ENCODE data around the gene CATSPERZ. TPM values are rescaled to one million over a fixed set of nuclear protein-coding genes. Genes with fewer than 3 reads are reported as not detected.

CATSPERZ gene
- total and polyA plus RNA-seq, 9 of the 15 experiments (the other 6 are each of a cell fraction or from before 2014, with no cell fraction given): 0.86 to 8.5 (median 3.5) TPM

GRCh38 chr11:64269540-64270220 is 30.5 kb upstream of the CATSPERZ start (continued):
- TF ChIP-seq ZNF277 (CRISPR knock-in tag; IDR thresholded peaks at IDR 0.05; ENCODE audit: borderline replicate concordance) (0 out of 2 replicates have a peak, but pooled peaks have one; percentile 44), HSF4 (CRISPR knock-in tag; IDR thresholded peaks at IDR 0.05; ENCODE audit: borderline replicate concordance) (no peak), DACH1 (IDR thresholded peaks at IDR 0.05; ENCODE audit: partially characterized antibody) (no peak), E2F4 (CRISPR knock-in tag; IDR thresholded peaks at IDR 0.05; ENCODE audit: low read depth) (no peak), ZNF165 (CRISPR knock-in tag; IDR thresholded peaks at IDR 0.05; ENCODE audit: borderline replicate concordance) (no peak), CAMTA2 (CRISPR knock-in tag; conservative IDR thresholded peaks at IDR 0.05) (peak; percentile 86; the same call in 1 of the 2 replicates), TCF7 (IDR thresholded peaks at IDR 0.05; ENCODE audit: borderline replicate concordance) (peak; percentile 47; the same call in 1 of the 2 replicates), RAD21 (CRISPR knock-in tag; conservative IDR thresholded peaks at IDR 0.05 in 1 of 2, IDR thresholded peaks at IDR 0.05 in 1 of 2) (peak; percentile 19 to 21; a peak in 2 of 4 replicates), SOX6 (IDR thresholded peaks at IDR 0.05) (0 out of 2 replicates have a peak, but pooled peaks have one; percentile 4), BHLHE40 (IDR thresholded peaks at IDR 0.05; ENCODE audit: low read length) (no peak), KAT2B (IDR thresholded peaks at IDR 0.05; ENCODE audit: low read depth, low read length) (peak; percentile 26), CREBBP (IDR thresholded peaks at IDR 0.05; ENCODE audit: low read depth, low read length) (no peak), UBTF (IDR thresholded peaks at IDR 0.05; ENCODE audit: borderline replicate concordance in 1 of 2, low read depth in 2 of 2, low read length in 2 of 2) (peak in 1 of 2 experiments; percentile 51; a peak in 1 of 4 replicates), ZNF324 (CRISPR knock-in tag; IDR thresholded peaks at IDR 0.05) (no peak; the same call in 1 of the 2 replicates), NFRKB (IDR thresholded peaks at IDR 0.05; ENCODE audit: low read depth) (no peak; the same call in 1 of the 2 replicates), SRSF1 (IDR thresholded peaks at IDR 0.05; ENCODE audit: low read depth, low read length) (peak; percentile 76; the same call in 1 of the 2 replicates), POLR2B (IDR thresholded peaks at IDR 0.05; ENCODE audit: low read depth, partially characterized antibody) (peak; percentile 63)
- TF ChIP-seq, protein P1, sequence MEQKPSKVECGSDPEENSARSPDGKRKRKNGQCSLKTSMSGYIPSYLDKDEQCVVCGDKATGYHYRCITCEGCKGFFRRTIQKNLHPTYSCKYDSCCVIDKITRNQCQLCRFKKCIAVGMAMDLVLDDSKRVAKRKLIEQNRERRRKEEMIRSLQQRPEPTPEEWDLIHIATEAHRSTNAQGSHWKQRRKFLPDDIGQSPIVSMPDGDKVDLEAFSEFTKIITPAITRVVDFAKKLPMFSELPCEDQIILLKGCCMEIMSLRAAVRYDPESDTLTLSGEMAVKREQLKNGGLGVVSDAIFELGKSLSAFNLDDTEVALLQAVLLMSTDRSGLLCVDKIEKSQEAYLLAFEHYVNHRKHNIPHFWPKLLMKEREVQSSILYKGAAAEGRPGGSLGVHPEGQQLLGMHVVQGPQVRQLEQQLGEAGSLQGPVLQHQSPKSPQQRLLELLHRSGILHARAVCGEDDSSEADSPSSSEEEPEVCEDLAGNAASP (IDR thresholded peaks at IDR 0.05): no peak
- TF ChIP-seq, protein P2, sequence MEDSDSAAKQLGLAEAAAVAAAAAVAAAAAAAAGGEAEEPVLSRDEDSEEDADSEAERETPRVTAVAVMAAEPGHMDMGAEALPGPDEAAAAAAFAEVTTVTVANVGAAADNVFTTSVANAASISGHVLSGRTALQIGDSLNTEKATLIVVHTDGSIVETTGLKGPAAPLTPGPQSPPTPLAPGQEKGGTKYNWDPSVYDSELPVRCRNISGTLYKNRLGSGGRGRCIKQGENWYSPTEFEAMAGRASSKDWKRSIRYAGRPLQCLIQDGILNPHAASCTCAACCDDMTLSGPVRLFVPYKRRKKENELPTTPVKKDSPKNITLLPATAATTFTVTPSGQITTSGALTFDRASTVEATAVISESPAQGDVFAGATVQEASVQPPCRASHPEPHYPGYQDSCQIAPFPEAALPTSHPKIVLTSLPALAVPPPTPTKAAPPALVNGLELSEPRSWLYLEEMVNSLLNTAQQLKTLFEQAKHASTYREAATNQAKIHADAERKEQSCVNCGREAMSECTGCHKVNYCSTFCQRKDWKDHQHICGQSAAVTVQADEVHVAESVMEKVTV (CRISPR knock-in tag; IDR thresholded peaks at IDR 0.05): peak; percentile 33
